Neural cell (in vitro differentiated cells): Measurements from ENCODE around the gene NRG3.
A peak's percentile ranks its signal among the peaks of the same experiment; 100 is the strongest.

Experiments used
- CTCF ChIP-seq: fragments of 450-650 bp; IDR thresholded peaks from 2 replicates; pipeline ENCODE4 v1.5.1; 2014; ENCODE audit warnings: antibody characterized with exemption, mild to moderate bottlenecking, moderate library complexity; ENCODE audit not compliant: poor library complexity, severe bottlenecking
- EP300 ChIP-seq: fragments of 450-650 bp; conservative IDR thresholded peaks from 2 replicates; pipeline ENCODE4 v1.6.1; 2014; ENCODE audit warnings: antibody characterized with exemption, mild to moderate bottlenecking, moderate library complexity; ENCODE audit not compliant: poor library complexity, severe bottlenecking
- EZH2 ChIP-seq: fragments of 200-600, 300-800 bp; shearing (Covaris generic), sonication (generic); IDR thresholded peaks from 2 replicates; pipeline ENCODE4 v1.6.1; 2014; ENCODE audit warnings: antibody characterized with exemption, low read length, borderline replicate concordance, mild to moderate bottlenecking; ENCODE audit not compliant: insufficient read depth, poor library complexity, severe bottlenecking
- MXI1 ChIP-seq: fragments of 450-650 bp; conservative IDR thresholded peaks from 2 replicates; pipeline ENCODE4 v1.6.1; 2014; ENCODE audit warnings: antibody characterized with exemption, mild to moderate bottlenecking; ENCODE audit not compliant: poor library complexity, severe bottlenecking
- POLR2AphosphoS5 ChIP-seq: IDR thresholded peaks from 2 replicates; pipeline ENCODE4 v1.6.1; 2012
- RAD21 ChIP-seq: fragments of 450-650 bp; conservative IDR thresholded peaks from 2 replicates; pipeline ENCODE4 v1.6.1; 2014; ENCODE audit warnings: antibody characterized with exemption, mild to moderate bottlenecking, moderate library complexity
- REST ChIP-seq: IDR thresholded peaks from 2 replicates; pipeline ENCODE4 v1.6.1; 2012; ENCODE audit warnings: borderline replicate concordance
- SMC3 ChIP-seq: fragments of 450-650 bp; conservative IDR thresholded peaks from 2 replicates; pipeline ENCODE4 v1.6.1; 2014; ENCODE audit warnings: antibody characterized with exemption, mild to moderate bottlenecking, moderate library complexity; ENCODE audit not compliant: poor library complexity
- TAF1 ChIP-seq: IDR thresholded peaks from 2 replicates; pipeline ENCODE4 v1.6.1; 2012; ENCODE audit warnings: low read depth

GRCh38 chr10:82468453-82468852, 593.5 kb downstream of the NRG3 start:
- TF ChIP-seq CTCF (no peak), EP300 (peak; percentile 21), REST (peak; percentile 49), MXI1 (no peak), POLR2AphosphoS5 (peak; percentile 17), TAF1 (no peak), EZH2 (no peak), RAD21 (no peak), SMC3 (no peak)
